Body of pancreas (tissue), 4 donors: ENCODE data around the gene BOD1. TPM values are rescaled to one million over a fixed set of nuclear protein-coding genes. Genes with fewer than 3 reads are reported as not detected.

ENCODE experiments used
- ATAC-seq: fragments of 150-250 bp; one replicate; pipeline ENCODE4 v1.9.1; 2016
- DNase-seq, 4 donors: peaks; one replicate each; pipeline ENCODE4 v3.0.0-alpha.2; 2019
- H3K27ac ChIP-seq, 4 donors: fragments of 200-600 bp; sonication (generic); 1 replicate in 3 of 4; 2 replicates in 1 of 4; pipeline versions ENCODE4 v1.5.1 to v1.6.1; 2016 to 2019; ENCODE audit warnings: mild to moderate bottlenecking in 1 of 4, mixed read lengths in 1 of 4, moderate library complexity in 1 of 4
- H3K27me3 ChIP-seq, 2 donors: fragments of 200-600 bp; sonication (generic); one replicate each; pipeline ENCODE4 v1.6.0; 2016; ENCODE audit warnings: mild to moderate bottlenecking in 1 of 2
- H3K36me3 ChIP-seq, 2 donors: fragments of 200-600 bp; sonication (generic); replicated peaks in 1 of 2; 2 replicates each; pipeline ENCODE4 v1.5.1; 2016; ENCODE audit warnings: low read depth in 2 of 2; ENCODE audit not compliant: insufficient read depth in 1 of 2
- H3K4me1 ChIP-seq: fragments of 200-600 bp; sonication (generic); one replicate; pipeline ENCODE4 v1.6.0; 2016
- H3K4me3 ChIP-seq, 2 donors: fragments of 200-600 bp; sonication (generic); 1 replicate in 1 of 2; 2 replicates in 1 of 2; pipeline ENCODE4 v1.5.1; 2016 to 2019
- H3K9me3 ChIP-seq, 3 donors: fragments of 200-600 bp; sonication (generic); 1 replicate in 2 of 3; 2 replicates in 1 of 3; pipeline ENCODE4 v1.5.1; 2016
- CTCF ChIP-seq, 7 experiments: fragments of 450-650 bp in 4 of 7; fragments of 200-600 bp in 3 of 7; sonication (generic) in 3 of 7; IDR thresholded peaks; one replicate each; pipeline ENCODE4 v1.5.1; 2016 to 2019; ENCODE audit warnings: antibody characterized with exemption in 7 of 7
- POLR2A ChIP-seq, 3 donors: fragments of 450-650 bp; IDR thresholded peaks; one replicate each; pipeline ENCODE4 v1.6.1; 2016; ENCODE audit warnings: antibody characterized with exemption in 3 of 3, mild to moderate bottlenecking in 2 of 3
- WGBS, 2 donors: methylation state at CpG; one replicate each; pipeline ENCODE4 v1.1.5; 2017; 5-methylcytosine and 5-hydroxymethylcytosine counted together
- intact Hi-C: fragments of 100-400 bp; cut with DNase I; formaldehyde crosslinking; loops from one replicate; pipeline ENCODE4 v1.15.1; 2023
- total RNA-seq, 2 donors: library from RNA; depleted of rRNA; stranded (reverse); fragments of >200 nt; gene quantifications; one replicate each; pipeline ENCODE4 v1.1.0, GENCODE V29; 2016

The BOD1 gene
- total RNA-seq, 2 donors from 2014 or later, result 32.7 to 36.9 TPM

- WGBS, 2 donors, result 92% methylated on average over 12 of the region's 12 CpGs
- Histone ChIP-seq H3K4me3 (no peak overlapping the region), H3K27ac (no peak overlapping the region), H3K9me3 (no peaks in the 10 kb centered on the region), H3K27me3 (no peaks in the 10 kb centered on the region), H3K4me1 (no peaks in the 10 kb centered on the region), H3K36me3 (no peaks in the 10 kb centered on the region)
- ATAC-seq, result no peak
- intact Hi-C loops, result no loop called here
- no peak for TF ChIP-seq CTCF (IDR thresholded peaks at IDR 0.05)
- TF ChIP-seq POLR2A (IDR thresholded peaks at IDR 0.05), result no peak
- DNase-seq, result no peak
Observed at GRCh38 chr5:173662581-173663351, 46.3 kb upstream of the BOD1 start.

DNA sequence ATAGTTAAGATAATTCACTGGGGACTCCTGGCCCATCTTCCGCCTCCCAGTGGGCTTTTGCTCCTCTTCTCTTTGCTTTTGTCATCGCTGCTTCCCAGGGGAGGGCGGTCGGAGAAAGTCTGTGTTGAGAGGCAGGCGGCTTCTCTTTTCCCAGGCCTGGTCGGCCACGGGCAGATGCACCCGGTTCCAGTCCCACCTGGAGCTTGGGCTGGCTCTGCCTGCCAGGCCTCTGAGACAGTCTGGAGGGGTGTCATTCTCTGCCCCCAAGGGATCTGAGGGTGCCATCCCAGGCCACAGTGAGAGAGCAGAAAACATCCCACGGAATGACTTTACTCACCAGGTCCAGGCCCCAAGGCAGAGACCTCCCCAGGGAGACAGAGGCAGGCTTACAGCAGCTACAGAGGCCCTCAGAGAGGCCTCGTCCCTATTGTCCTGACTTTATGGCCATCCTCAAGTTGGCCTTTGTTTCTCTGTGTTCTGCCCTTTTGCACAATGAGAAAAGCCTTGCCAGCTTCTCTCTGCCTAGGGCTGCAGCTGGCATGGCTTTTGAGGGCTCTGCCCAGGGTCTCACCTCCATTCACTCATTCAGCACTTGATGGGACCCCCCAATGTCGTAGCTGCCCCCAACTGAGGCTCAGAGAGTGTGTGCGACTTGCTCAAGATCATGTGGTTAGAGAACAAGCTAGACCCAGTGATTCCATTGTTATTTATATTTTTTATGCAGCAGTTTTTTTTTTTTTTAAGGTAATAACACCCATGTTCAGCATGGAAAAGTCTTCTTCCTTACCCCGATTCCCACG lies 44.2 kb upstream of the BOD1 start:
- Histone ChIP-seq H3K36me3 (no peaks in the 10 kb centered on the region), H3K9me3 (no peaks in the 10 kb centered on the region), H3K27ac (no peak overlapping the region), H3K4me1 (no peaks in the 10 kb centered on the region), H3K4me3 (no peak overlapping the region), H3K27me3 (no peaks in the 10 kb centered on the region)
- TF ChIP-seq CTCF (IDR thresholded peaks at IDR 0.05) (no peak), POLR2A (IDR thresholded peaks at IDR 0.05) (no peak)
- no peak for DNase-seq
- intact Hi-C loops, result no loop called here
- 90 to 91% methylated on average over 14 of the region's 14 CpGs for WGBS, 2 donors
- ATAC-seq, result no peak

DNA sequence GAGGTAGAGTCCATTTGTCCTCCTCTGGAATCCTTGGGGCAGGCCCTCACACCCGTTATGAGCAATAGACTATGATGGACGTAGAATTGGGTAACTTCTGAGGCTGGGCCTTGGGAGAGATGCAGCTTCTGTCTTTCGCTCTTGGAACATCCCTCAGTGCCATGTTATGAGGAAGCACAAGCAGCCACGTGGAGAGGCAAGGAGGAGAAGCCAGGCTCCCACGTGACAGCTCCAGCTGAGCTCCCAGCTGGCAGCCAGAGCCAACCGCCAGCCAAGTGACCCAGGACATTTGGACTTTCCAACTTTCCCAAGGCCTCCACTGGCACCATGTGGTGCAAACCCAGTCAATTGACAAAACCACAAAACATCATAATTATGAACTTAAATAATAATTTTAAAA lies 43.0 kb upstream of the BOD1 start:
- Histone ChIP-seq H3K9me3 (no peaks in the 10 kb centered on the region), H3K27ac (no peak overlapping the region), H3K4me3 (no peak overlapping the region), H3K27me3 (no peaks in the 10 kb centered on the region), H3K4me1 (no peaks in the 10 kb centered on the region), H3K36me3 (no peaks in the 10 kb centered on the region)
- DNase-seq, result no peak
- intact Hi-C loops, result no loop called here
- ATAC-seq, result no peak
- TF ChIP-seq POLR2A (IDR thresholded peaks at IDR 0.05) (no peak), CTCF (IDR thresholded peaks at IDR 0.05) (no peak)
- WGBS, 2 donors, result 88 to 96% methylated on average over 6 of the region's 6 CpGs

DNA sequence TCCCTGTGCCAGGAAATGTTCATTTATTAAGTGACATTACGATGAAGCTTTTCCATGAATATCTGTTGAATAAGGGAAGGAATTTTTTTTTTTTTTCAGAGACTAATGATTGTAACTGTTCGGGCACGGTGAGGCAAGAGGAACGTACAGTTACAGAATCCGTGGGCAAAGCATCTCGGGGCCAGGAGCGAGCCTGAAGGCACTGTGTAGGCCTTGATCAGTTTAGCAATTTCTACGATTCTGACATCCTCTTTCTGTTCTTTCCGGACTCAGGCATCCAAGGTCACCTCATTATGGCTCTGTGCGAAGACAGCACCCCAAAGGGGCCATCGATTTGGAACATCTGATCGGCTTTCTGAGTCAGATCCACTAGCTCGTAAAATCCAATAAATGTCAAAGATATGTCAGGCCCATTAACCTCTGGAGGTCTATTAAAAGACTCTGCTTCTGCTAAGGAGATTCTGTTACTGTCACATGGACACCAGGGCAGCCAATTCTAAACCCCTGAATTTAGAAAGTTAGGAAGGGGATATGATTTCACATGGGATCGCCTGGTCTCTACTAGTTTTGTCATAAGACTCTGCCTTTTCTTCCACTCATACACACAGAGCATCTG lies 41.4 kb upstream of the BOD1 start:
- ATAC-seq (no peak), DNase-seq (no peak)
- intact Hi-C loops, result no loop called here
- H3K27me3 ChIP-seq, result no peaks in the 10 kb centered on the region
- no peaks in the 10 kb centered on the region for H3K36me3 ChIP-seq
- no peak overlapping the region for H3K4me3 ChIP-seq
- H3K9me3 ChIP-seq, result peaks cover 0 to 8% (median 0%) of the 10 kb centered on the region in 3 donors
- no peak overlapping the region for H3K27ac ChIP-seq
- H3K4me1 ChIP-seq, result no peaks in the 10 kb centered on the region
- TF ChIP-seq POLR2A (IDR thresholded peaks at IDR 0.05), result no peak
- no peak for TF ChIP-seq CTCF (IDR thresholded peaks at IDR 0.05)
- 90 to 91% methylated on average over 14 of the region's 14 CpGs for WGBS, 2 donors
